GM18502 (cell line): Measurements from ENCODE around the gene LUZP1.

Experiments
- ATAC-seq: cut with Tn5 transposase; IDR thresholded peaks from one replicate; pipeline ENCODE4 v1.9.1; 2021; ENCODE audit warnings: mild to moderate bottlenecking; ENCODE audit not compliant: unreplicated experiment, poor library complexity

Gene LUZP1

GRCh38 chr1:23159963-23160877, 8.4 kb downstream of the LUZP1 start:
- ATAC-seq: no peak

- no peak for ATAC-seq
Observed at GRCh38 chr1:23156940-23157339, 11.7 kb downstream of the LUZP1 start.

DNA sequence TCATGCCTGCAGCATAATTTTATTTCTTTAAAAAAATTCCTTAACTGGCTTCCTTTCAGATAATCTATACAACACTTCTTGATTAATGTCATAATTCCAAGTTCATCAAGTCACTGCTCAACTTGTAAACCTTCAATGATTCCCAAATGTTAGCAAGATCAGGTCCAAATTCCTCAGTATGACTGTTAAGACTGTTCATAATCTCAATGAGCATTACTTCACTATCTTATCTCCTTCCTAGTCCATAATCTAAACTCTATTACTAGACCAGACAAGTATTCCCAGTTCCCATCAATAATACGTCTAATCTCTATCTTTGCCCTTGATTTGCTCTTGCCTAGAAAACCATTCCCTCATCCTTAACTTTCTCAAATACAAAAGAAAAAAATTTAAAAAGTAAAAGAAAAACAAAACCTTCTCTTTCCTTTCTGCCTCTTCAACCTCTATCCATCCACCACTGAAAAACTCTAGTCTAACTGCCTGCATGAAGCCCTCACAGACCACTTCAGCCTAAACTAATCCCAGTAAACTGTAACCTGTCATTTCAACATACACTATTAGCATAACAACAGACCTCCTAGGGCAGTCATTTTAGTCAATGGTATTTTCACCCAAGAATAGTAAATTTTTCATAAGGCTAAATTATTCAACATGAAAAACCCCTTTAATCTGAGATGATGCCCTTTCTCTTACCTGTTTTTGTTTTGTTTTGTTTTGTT, 15.5 kb downstream of the LUZP1 start:
- no peak for ATAC-seq

GRCh38 chr1:23150742-23151141, 17.9 kb downstream of the LUZP1 start:
- ATAC-seq: no peak

GRCh38 chr1:23150125-23150524, 18.5 kb downstream of the LUZP1 start:
- ATAC-seq: no peak

- ATAC-seq: no peak
Observed at GRCh38 chr1:23149114-23149513, 19.5 kb downstream of the LUZP1 start.

GRCh38 chr1:23148084-23148483, 20.6 kb downstream of the LUZP1 start:
- no peak for ATAC-seq

DNA sequence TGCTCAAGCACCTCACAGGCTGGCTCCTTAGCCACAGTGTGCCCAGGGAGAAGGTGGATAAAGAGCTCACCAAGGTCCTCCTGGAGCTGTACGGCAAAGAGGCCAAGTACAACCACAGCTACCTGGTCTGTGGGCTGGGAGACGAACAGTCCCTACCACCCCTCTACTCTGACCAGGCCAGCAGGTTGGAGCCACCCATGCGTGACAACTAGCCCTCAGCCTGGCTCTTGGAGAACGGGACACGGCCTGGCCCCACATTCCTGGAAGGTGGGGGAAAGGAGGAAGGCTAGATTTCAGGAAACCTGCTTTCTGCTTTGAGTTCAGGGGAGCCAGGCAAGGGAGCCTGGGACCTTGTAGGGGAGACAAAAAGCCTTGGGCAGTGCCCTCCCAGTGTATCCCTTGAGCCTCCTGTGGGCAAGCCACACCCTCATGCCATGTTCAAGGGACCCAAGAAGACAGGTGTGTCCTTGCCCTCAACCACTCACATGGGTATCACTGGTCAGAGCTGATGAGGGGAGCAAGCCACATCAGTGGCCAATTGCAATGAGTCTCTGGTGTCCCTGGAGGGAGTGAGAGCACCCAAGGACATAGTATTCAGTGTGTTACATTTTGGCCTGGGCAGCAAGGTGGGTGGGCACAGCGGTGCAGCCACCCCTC, 27.6 kb downstream of the LUZP1 start:
- ATAC-seq: no peak

DNA sequence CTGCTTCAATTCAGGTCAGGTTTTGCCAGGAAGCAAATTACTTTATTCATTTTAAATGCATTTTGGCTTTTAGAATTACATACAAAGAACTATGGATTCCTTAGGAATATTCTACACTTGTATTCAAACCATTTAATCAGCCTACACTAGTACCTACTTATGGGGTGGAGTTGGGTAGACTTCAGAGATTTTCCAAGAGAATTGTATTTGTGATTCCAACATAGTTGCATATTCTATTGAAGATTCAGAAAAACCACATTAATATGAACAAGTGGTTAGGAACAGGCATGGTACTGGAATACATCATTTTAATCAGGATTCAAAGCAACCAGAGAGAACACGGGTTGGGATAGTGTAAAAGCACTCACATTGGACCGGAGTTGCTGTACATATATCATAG, 33.4 kb downstream of the LUZP1 start:
- no peak for ATAC-seq

GRCh38 chr1:23134055-23134454, 34.6 kb downstream of the LUZP1 start:
- ATAC-seq: no peak

- ATAC-seq: no peak
Observed at GRCh38 chr1:23133587-23133986, 35.1 kb downstream of the LUZP1 start.

DNA sequence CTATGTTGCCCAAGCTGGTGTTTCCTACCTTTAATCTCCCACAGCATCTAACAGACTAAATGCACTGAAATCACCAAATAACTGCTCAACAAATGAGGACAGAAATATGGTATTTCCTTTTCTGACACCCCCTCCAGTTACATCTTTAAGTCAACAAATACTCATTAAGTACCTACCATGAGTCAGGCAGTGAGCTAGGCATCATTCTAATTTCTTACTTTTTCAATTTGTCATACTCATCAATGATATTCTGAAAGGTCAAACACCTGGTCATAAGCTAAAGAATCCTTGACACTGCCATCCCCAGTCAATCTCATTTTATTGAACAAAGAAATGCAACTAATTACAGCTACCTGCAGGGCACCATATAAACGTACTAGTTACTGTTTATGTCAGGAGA, 36.6 kb downstream of the LUZP1 start:
- ATAC-seq: no peak

DNA sequence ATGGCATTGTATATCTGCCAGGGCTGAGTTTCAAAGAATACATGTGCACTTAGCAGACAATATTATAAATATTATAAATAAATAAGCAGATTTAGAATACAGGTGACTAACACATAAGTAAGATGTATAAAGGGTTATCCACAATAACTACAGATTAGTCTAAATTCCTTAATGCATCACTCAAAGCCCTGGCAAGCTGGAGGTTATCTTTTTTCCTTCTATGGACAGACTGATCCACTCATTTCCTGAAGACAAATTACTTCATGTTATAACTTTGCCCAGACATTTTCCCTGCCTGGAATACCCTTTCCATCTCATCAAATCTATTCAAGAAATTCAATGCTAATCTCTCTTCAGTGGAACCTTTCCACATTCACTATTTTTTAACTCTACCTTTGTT, 38.8 kb downstream of the LUZP1 start:
- ATAC-seq: no peak

- ATAC-seq: no peak
Observed at GRCh38 chr1:23126801-23127200, 41.9 kb downstream of the LUZP1 start.

DNA sequence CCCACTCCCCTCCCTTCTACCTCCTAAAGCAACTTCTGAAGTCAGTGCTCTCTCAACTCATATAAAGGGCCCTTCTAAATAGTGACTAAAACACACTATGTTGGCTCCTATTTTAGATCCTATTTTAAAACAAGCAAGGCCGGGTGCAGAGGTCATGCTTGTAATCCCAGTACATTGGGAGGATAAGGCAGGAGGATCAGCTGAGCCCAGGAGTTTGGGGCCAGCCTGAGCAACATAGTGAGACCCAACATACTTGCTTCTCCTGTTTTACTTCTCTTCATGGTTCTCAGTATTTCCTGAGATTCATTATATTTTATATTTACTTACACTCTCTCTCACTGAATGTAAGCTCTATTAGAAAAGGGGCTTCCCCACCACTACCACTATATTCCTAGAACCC, 42.5 kb downstream of the LUZP1 start:
- ATAC-seq: no peak

DNA sequence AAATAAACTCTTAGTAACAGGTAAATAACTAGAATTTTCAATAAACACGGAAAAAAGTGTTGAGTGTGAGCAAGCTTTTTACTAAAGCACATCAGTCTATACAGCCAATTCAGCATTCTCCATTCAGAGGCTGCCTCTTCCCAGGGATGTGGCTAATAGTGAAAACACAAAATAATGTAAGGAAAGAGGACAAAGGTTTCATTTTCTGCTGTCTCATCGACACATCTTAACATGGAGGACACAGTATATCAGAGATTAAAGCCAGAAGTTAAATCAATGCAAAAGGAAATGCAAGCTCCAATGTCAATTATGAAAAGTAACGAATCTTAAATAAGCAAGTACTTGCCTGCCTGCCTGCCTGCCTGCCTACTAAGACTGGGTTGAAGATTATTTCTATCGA, 43.2 kb downstream of the LUZP1 start:
- no peak for ATAC-seq

GRCh38 chr1:23124259-23125026, 44.2 kb downstream of the LUZP1 start:
- no peak for ATAC-seq

DNA sequence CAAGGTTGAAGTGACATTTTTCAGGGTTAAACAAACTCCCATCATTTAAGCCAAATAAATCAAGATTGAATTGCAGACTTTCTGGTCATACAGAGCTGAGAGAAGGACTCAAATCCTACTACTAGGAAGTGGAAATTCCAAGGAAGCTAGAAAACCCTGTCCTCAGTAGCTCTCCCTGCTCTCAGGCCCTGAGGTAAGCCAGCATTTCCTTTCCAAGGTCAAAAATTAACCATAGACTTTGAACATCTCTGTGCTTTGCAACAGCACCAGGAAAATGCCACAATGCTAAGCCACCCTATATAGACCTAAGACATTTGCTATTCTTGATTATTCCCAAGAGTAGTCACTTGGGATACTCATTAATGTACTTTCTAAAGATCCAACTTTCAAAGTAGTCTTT, 45.1 kb downstream of the LUZP1 start:
- no peak for ATAC-seq

GRCh38 chr1:23122796-23123195, 45.9 kb downstream of the LUZP1 start:
- no peak for ATAC-seq

DNA sequence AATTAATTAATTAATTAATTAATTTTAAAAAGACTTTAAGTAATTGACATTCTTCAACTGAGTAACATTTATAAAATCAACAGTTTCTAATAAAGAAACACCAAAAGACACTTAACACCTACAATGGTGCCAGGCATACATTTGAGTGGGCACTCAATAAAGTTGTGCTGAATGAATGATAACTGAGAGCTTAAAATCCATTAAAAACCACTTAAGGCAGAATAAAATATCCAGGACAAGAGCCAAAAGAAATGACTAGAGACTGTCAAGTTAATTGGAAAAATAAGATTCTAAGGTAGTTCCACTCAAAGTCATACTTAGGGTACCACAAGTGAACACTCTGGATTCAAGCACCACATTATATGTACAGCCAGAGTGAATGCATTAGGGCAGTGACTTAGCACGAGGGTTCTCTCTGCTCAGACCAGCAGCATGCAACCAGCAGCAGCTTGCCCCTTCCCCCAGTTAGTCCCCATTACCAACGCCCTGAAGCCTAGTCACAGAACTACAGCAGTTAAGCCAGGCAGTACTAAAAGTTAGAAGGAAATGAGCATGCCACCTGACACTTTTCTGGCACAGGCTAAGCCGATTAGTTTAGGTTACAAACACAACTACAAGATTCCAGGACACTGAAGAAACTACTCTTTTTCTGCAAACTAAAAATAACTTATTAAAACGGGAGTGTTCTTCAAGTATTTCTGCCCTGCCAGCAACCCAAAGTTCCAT, 46.5 kb downstream of the LUZP1 start:
- no peak for ATAC-seq
